Measurements from ENCODE around the gene SLIT2.

Gene SLIT2

DNA sequence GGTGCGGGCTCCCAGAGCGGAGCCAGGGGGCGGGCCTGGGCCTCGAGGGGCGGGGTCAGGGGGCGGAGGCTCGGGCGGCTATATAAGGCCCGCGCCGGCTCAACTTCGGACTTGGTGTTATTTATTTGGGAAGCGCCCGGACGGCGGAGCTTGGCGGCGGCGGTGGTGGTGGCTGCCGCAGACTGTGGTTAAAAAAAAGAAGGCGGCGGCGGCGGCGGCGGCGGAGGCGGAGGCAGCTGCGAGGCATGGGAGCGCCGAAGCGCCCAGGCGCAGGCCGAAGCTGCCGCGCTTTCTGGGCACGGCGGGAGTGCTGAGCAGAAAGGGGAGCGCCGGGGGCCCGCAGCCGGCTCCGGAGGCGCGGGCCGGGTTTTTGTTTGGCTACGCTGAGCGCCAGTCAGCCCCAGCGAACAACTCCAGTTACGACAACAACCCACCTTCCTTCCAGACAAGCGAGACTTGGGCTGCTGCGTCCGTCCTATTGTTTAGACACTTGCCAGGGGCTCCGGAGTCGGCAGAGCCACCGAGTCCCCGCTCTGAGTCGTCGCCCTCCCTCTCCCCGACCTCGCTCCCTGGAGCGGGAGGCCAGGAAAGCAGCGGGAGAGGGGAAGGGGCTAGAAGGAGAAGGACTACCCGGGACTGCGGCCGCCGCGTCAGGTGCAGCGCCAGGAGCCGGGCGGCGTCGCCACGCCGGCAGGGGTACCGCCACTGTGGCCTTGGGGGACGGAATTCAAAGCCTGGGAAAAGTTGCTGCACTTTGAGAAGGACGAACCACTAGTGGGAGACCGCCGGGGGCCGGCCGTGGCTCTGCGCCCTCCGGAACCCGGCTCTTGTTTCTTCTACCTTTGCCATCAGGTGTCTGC, at the start of gene SLIT2:
SLIT2 (plus strand) TSS at position 110 of the 860 bp plus-strand sequence. CDS start 1,911 bp downstream, outside the sequence.
- DNase-seq (ENCODE audit: low read depth) = no peak

DNA sequence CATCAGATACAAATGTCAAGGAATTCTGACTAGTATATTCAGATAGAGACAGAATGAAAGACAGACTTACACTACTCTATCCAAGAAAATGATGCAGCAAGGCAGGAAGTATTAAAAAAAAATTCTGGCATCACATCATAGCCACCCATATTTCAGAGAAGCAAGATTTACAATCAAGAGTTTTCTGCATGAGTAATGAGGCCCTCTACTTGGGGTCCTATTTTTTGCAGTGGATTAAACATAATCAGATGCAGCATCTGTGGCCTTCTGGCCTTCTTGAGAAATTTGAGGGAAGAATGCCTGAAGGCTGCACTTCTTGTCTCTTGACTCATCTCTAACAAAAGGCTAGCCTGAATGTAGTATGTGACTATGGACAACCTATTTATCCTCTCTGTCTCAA, 48.2 kb upstream of the SLIT2 start:
- no peak for DNase-seq (ENCODE audit: low read depth)

DNA sequence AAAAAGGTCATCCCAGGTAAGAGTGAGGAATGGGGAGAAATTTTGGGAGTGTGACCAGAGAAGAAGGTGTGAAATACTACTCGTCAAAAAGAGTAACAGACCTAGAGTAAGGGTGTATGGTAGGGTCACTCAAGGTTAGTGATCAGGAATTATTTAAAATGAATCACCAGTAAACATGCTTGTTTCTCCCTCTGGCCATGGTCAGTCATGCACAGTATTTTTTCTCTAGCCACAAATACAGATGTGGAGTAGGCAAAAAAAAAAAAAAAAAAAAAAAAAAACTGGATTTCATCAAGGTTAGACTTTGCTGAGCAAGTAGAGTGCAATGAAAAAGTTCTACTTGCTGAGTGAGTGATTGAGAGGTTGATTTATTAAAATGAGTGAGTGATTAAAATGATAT, 34.2 kb upstream of the SLIT2 start:
- DNase-seq (ENCODE audit: low read depth) = no peak

DNA sequence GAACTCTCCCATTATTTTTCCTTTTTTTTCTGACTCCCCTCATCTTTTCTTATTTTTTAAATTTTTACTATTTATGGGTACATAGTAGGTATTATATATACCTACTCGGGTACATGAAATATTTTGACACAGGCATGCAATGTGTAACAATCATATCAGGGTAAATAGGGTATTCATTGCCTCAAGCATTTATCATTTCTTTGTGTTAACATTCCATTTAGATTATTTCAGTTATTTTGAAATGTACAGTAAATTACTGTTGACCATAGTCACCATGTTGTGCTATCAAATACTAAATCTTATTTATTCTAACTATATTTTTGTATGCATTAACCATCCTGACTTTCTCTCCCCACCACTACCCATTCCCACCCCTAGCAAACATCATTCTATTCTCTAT, 33.8 kb upstream of the SLIT2 start:
- no peak for DNase-seq (ENCODE audit: low read depth)

DNA sequence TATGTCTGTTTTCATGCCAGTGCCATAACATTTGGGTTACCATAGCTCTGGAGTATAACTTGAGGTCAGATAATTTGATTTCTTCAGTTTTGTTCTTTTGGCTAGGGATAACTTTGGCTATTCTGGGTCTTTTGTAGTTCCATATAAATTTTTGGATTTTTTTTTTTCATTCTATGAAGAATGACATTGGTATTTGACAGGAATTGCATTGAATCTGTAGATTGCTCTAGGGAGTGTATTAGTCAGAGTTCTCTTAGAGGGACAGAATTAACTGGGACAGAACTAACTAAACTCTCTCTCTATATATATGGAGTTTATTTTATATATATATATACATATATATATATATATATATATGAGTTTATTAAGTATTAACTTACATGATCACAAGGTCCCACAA, 32.2 kb upstream of the SLIT2 start:
- DNase-seq (ENCODE audit: low read depth) = no peak

- no peak for DNase-seq (ENCODE audit: low read depth)
These were observed 13.7 kb upstream of the SLIT2 start for GRCh38 chr4:20237894-20238537.

- no peak for DNase-seq (ENCODE audit: low read depth)
These were observed 3.5 kb upstream of the SLIT2 start for GRCh38 chr4:20248155-20248558.

DNA sequence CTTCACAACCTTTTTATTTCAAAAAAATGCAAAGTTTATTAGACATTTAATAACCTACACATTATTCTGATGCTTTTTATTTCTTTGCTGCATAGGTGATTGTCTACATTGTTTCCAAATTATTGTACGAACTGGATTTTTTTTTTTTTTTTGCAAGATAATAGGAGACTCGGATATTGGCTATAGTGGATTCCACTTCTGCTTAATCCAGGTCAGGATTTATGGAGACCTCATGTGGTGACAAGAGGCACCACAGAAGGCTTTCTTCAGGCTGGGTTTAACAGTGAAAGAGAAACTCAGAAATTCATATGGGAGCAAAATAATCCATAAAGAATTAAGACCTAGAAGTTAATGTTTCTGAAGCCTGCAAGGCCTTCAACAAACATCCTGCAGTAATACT, 2.4 kb upstream of the SLIT2 start:
- no peak for DNase-seq (ENCODE audit: low read depth)

GRCh38 chr4:20251031-20251795, 492 bp upstream of the SLIT2 start:
- DNase-seq (ENCODE audit: low read depth) = no peak

- DNase-seq (ENCODE audit: low read depth) = no peak
These were observed 1.1 kb downstream of the SLIT2 start for GRCh38 chr4:20252656-20253282.

- DNase-seq (ENCODE audit: low read depth) = no peak
These were observed 1.6 kb downstream of the SLIT2 start for GRCh38 chr4:20253283-20253734.

- DNase-seq (ENCODE audit: low read depth) = no peak
These were observed 2.2 kb downstream of the SLIT2 start for GRCh38 chr4:20253735-20254409.

DNA sequence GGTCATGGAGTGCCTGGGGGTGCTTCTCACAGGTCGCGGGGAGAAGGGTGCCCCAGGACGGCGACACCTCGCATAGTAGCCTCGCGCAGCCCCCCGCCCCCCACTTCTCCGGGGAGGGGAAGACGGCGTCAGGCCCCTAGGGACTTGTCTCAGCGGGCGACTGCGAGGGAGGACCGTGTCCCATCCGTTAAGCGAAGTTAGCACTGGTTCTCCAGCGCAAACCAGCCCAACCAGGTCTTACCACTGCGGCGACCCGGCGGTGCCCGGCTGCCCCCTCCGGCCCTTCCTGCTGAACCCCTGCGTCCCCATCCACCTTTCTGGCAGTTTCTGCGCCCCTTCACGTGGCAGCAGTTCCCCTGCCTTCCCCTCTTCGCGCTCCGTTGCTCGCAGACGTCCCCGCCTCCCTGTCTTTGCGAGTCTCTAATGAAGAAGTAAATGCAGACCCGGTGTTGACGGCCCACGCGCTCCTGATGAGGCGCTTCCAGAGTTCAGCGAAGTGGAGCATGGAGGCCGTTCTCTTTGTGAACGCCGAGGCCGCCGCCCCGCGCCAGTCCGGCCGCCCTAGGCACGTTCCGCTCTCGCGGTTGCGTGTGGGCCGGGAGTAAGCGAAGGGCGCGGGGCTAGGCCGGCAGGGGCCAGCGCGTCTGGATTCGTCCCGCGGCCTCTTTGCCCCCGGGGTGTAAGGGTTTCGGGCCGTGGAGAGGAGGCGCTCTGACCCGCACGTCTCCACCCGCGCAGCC, 3.0 kb downstream of the SLIT2 start:
- DNase-seq (ENCODE audit: low read depth) = no peak

- DNase-seq (ENCODE audit: low read depth) = no peak
These were observed 3.5 kb downstream of the SLIT2 start for GRCh38 chr4:20255251-20255586.

- DNase-seq (ENCODE audit: low read depth) = no peak
These were observed 4.1 kb downstream of the SLIT2 start for GRCh38 chr4:20255823-20256222.

- DNase-seq (ENCODE audit: low read depth) = no peak
These were observed 4.7 kb downstream of the SLIT2 start for GRCh38 chr4:20256381-20256881.

- no peak for DNase-seq (ENCODE audit: low read depth)
These were observed 8.0 kb downstream of the SLIT2 start for GRCh38 chr4:20259707-20260106.

DNA sequence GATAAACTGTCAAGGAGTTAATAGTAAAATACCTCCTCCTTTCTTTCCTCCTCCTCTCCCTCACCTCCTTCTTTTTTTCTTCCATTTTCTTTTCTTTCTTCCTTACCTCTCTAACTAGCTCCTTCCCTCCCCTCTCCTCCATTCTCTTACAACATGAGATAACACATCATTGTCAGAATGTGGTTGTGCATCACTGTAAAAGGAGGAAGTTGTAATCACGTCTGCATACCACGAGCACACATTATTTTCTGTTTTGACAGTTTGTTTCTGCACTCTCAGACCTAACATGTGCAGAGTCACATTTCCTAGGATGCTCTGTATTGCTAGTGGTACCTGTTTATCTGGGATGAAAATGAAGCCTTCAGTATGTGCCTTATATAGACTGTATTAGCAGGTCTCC, 9.1 kb downstream of the SLIT2 start:
- DNase-seq (ENCODE audit: low read depth) = no peak

GRCh38 chr4:20262221-20262620, 10.5 kb downstream of the SLIT2 start:
- DNase-seq (ENCODE audit: low read depth) = no peak

DNA sequence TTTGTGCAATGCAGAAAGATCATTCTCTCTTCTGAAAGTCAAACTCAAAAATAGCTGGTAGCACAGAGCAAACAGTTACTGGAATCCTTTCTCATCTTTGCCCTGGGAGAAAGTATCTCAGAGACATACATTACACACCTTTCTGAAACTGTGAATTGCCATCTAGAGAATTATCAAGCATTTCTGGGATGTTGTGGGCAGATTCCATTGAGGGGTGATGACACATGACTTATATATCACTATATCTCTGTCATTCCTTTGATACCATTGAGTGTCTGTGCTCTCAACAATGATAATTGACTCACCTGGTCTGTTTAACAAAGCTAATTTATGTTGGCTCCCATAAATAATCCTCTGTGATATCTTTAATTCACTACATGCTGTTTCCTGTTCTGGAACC, 13.0 kb downstream of the SLIT2 start:
- DNase-seq (ENCODE audit: low read depth) = no peak

- no peak for DNase-seq (ENCODE audit: low read depth)
These were observed 14.0 kb downstream of the SLIT2 start for GRCh38 chr4:20265726-20266125.

Measured in stimulated activated CD8-positive, alpha-beta memory T cell treated with anti-CD3 and anti-CD28 coated beads, Interleukin-15, amount 100 ng/mL, for 1 hour (primary cell).